Measurements from ENCODE around the gene KRT78. TPM values are rescaled to one million over a fixed set of nuclear protein-coding genes. Genes with fewer than 3 reads are reported as not detected.
A peak's percentile ranks its signal among the peaks of the same experiment; 100 is the strongest.

KRT78 gene
- total RNA-seq, 3 donors from 2014 or later (not counting 1 experiment from before 2014, with no cell fraction given), result not detected

- Histone ChIP-seq H3K27me3 (ENCODE audit: control insufficient read depth, insufficient read depth, low read length) (peaks cover 5% of the 10 kb centered on the region), H3K4me3 (ENCODE audit: low read length) (no peak overlapping the region), H3K27ac (ENCODE audit: low read length) (no peak overlapping the region), H3K4me1 (ENCODE audit: control insufficient read depth, insufficient read depth, low read length) (peaks cover 44% of the 10 kb centered on the region), H3K36me3 (ENCODE audit: control insufficient read depth, insufficient read depth, low read length) (no peaks in the 10 kb centered on the region), H3K9me3 (ENCODE audit: control insufficient read depth, insufficient read depth, low read length) (no peaks in the 10 kb centered on the region)
- ATAC-seq, result no peak
- peaks cover 0 to 25% of the 10 kb centered on the region in 2 donors for H3K27me3 Mint-ChIP-seq (ENCODE audit: low read depth in 2 of 2)
- no peaks in the 10 kb centered on the region for H3K9me3 Mint-ChIP-seq
- intact Hi-C loops (cut with micrococcal nuclease), result loop anchor here (5.0 kb wide), 1 partner anchor 306 kb away; no protein-coding TSS in a partner anchor
- H3K4me3 Mint-ChIP-seq, result peak overlapping the region; percentile 79
- no peaks in the 10 kb centered on the region for H3K36me3 Mint-ChIP-seq
- WGBS (ENCODE audit: insufficient coverage), result 84% methylated on average over 6 of the region's 13 CpGs
- no peak for DNase-seq
- peak overlapping the region in 1 of 2 donors; percentile 92 for H3K27ac Mint-ChIP-seq
- TF ChIP-seq CTCF (IDR thresholded peaks at IDR 0.05), result no peak
- H3K4me1 Mint-ChIP-seq, result peaks cover 27 to 70% of the 10 kb centered on the region in 2 donors
These were observed 24.0 kb upstream of the KRT78 start for GRCh38 chr12:52872644-52873389.

GRCh38 chr12:52871291-52872039, 22.7 kb upstream of the KRT78 start:
- Mint-ChIP-seq H3K27ac (peak overlapping the region in 1 of 2 donors; percentile 92), H3K9me3 (no peaks in the 10 kb centered on the region), H3K4me3 (no peak overlapping the region), H3K4me1 (peaks cover 27 to 80% of the 10 kb centered on the region in 2 donors), H3K27me3 (ENCODE audit: low read depth in 2 of 2) (peaks cover 0 to 22% of the 10 kb centered on the region in 2 donors), H3K36me3 (no peaks in the 10 kb centered on the region)
- WGBS (ENCODE audit: insufficient coverage), result 69% methylated on average over 8 of the region's 9 CpGs
- ATAC-seq (peak; percentile 55 to 72 (median 66)), DNase-seq (peak; percentile 42 to 51)
- Histone ChIP-seq H3K36me3 (ENCODE audit: control insufficient read depth, insufficient read depth, low read length) (no peaks in the 10 kb centered on the region), H3K4me1 (ENCODE audit: control insufficient read depth, insufficient read depth, low read length) (peaks cover 44% of the 10 kb centered on the region), H3K4me3 (ENCODE audit: low read length) (no peak overlapping the region), H3K27me3 (ENCODE audit: control insufficient read depth, insufficient read depth, low read length) (peaks cover 5% of the 10 kb centered on the region), H3K9me3 (ENCODE audit: control insufficient read depth, insufficient read depth, low read length) (no peaks in the 10 kb centered on the region), H3K27ac (ENCODE audit: low read length) (peak overlapping the region; percentile 64)
- TF ChIP-seq CTCF (IDR thresholded peaks at IDR 0.05), result no peak
- intact Hi-C loops (cut with micrococcal nuclease), result loop anchor here (2.0 to 5.0 kb wide), 2 partner anchors 304 to 499 kb away; no protein-coding TSS in a partner anchor

- Histone ChIP-seq H3K27me3 (ENCODE audit: control insufficient read depth, insufficient read depth, low read length) (peaks cover 5% of the 10 kb centered on the region), H3K36me3 (ENCODE audit: control insufficient read depth, insufficient read depth, low read length) (no peaks in the 10 kb centered on the region), H3K4me3 (ENCODE audit: low read length) (no peak overlapping the region), H3K4me1 (ENCODE audit: control insufficient read depth, insufficient read depth, low read length) (peaks cover 44% of the 10 kb centered on the region), H3K27ac (ENCODE audit: low read length) (peak overlapping the region; percentile 53), H3K9me3 (ENCODE audit: control insufficient read depth, insufficient read depth, low read length) (no peaks in the 10 kb centered on the region)
- intact Hi-C loops (cut with micrococcal nuclease), result loop anchor here (1.0 to 5.0 kb wide), 3 partner anchors 287 to 498 kb away; no protein-coding TSS in a partner anchor
- peak; percentile 81 to 88 for DNase-seq
- no peaks in the 10 kb centered on the region for H3K9me3 Mint-ChIP-seq
- peak; percentile 88 for TF ChIP-seq CTCF (IDR thresholded peaks at IDR 0.05)
- 31% methylated on average over 13 of the region's 14 CpGs for WGBS (ENCODE audit: insufficient coverage)
- H3K27ac Mint-ChIP-seq, result peak overlapping the region in 1 of 2 donors; percentile 92
- H3K4me1 Mint-ChIP-seq, result peaks cover 27 to 76% of the 10 kb centered on the region in 2 donors
- ATAC-seq, result peak; percentile 53 to 77 (median 67)
- no peaks in the 10 kb centered on the region for H3K36me3 Mint-ChIP-seq
- peaks cover 0 to 17% of the 10 kb centered on the region in 2 donors for H3K27me3 Mint-ChIP-seq (ENCODE audit: low read depth in 2 of 2)
- H3K4me3 Mint-ChIP-seq, result no peak overlapping the region
These were observed 21.8 kb upstream of the KRT78 start for GRCh38 chr12:52870361-52871290.

Data from natural killer cell (primary cell).